ENCODE data around the gene KCNK15. TPM values are rescaled to one million over a fixed set of nuclear protein-coding genes. Genes with fewer than 3 reads are reported as not detected.
"Not testable (repeated sequence)": the region's sequence is repeated elsewhere in the genome, so short reads cannot be mapped to it uniquely, and the experiment has no call there.

The KCNK15 gene
- total RNA-seq, result 14.2 TPM

DNA sequence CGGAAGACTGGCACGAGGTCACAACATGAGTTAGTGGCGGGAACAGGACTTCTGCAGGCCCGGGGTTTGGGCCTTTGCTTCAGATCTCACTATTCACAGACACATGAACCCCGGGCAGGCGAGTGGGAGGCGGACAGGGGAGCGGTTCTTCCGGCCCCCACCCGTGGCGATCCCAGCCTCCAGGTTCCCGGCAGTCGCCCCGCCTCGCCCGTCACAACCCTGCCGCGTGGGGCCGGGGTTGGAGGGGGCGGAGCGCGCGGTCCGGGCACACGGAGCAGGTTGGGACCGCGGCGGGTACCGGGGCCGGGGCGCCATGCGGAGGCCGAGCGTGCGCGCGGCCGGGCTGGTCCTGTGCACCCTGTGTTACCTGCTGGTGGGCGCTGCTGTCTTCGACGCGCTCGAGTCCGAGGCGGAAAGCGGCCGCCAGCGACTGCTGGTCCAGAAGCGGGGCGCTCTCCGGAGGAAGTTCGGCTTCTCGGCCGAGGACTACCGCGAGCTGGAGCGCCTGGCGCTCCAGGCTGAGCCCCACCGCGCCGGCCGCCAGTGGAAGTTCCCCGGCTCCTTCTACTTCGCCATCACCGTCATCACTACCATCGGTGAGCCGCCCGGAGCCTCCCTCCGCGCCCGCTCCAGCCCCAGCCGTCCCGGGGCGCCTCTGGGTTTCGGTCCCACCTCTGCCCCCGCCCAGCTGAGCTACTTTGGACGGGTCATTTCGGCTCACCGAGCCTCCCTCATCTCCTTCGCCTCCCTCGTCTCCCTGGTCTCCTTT is at the start of gene KCNK15:
KCNK15 (plus strand) TSS at position 268 of the 769 bp plus-strand sequence; CDS start at position 314, 46 bp downstream.
- peak; percentile 19 for DNase-seq (ENCODE audit: low spot score)

DNA sequence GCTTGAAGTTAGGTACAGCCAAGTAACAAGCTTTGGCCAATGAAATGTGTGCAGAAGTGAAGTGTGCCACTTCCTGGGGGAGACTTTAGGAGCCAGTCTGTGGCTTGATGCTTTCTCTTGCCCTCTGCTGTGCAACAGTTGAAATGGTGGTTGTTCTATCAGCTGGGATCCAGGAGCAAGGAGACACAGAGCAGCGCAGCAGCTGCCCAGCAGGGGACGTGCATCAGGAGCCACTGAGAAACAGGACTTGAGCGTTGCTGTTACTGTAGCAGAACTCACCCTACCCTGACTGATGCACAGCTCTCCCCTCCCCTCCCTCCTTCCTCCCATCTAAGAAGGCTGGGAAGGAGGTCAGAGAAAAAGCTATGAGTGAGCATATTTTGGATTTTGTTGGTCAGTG is 49.4 kb upstream of the KCNK15 start:
- no peak for DNase-seq (ENCODE audit: low spot score)

GRCh38 chr20:44697041-44697440 is 48.6 kb upstream of the KCNK15 start:
- DNase-seq (ENCODE audit: low spot score), result not testable (repeated sequence)

- no peak for DNase-seq (ENCODE audit: low spot score)
These were observed 47.3 kb upstream of the KCNK15 start for GRCh38 chr20:44698351-44698750.

GRCh38 chr20:44700306-44700705 is 45.4 kb upstream of the KCNK15 start:
- DNase-seq (ENCODE audit: low spot score), result no peak

DNA sequence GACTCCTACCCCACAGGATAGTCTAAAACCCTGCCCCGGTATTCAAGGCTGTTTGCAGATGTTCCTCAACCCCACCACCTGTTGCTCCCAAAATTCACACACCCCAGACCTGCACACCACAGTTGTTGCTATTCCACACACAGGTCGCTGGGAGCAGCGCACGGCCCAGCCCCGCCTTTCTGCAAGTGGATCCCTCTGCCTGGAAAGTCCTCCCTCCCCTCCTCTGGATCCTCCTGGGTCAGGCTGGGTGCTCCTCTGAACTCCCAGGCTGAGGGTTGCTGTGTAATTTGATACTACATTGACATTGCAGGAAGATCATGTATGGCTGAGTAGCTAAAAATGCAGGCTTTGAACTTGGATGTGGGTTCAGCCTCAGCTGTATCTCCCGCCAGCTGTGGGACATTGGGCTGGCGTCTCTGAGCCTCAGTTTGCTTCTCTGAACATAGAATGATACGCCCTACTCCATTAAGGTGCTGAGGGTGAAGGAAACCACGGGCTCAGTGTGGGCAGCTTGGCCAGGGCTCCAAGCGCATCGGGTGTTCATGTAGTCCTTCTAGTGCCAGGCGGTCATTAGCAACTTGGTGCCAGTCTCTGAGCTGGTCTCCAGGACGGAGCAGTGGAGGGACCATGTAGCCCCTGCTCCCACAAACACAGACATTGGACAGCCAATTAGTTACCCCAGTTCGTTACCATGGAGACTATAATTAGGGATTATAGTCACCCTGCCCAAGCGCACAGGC is 44.4 kb upstream of the KCNK15 start:
- no peak for DNase-seq (ENCODE audit: low spot score)

DNA sequence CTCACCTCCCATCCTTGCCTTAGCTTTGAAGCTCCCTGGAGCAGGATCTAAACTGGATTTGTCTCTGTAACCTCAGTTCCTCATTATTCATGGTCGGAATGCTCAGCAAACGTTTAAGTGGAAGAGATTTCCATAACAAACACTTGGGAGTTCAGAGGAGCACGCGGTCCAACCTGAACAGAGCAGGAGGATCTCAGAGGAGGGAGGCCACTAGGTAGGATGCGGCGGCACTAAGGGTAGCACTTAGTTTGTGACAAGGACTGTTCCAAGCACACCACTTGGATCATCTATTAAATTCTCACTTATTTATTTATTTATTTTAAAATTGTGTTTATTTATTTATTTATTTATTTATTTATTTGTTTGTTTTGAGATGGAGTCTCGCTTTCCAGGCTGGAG is 43.8 kb upstream of the KCNK15 start:
- no peak for DNase-seq (ENCODE audit: low spot score)

DNA sequence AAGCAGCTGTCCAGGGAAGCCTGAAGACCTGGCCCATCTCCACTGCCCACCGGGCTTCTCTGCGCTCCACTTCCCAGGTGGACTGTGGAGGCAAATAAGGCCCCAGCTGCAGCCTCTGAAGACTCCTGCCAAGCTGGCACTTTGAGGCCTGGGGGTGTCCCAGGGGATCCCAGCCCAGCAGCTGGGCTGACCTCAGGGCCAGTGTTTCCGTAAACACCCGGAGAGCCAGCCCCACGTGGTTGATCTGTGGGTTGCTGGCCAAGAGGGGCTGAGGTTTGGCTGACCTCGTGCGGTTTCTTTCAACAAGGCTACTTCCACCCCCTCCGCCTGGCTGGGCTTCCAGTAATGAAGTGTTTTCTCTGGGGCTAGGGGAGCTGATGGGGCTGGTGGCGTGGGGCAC is 42.9 kb upstream of the KCNK15 start:
- peak; percentile 83 for DNase-seq (ENCODE audit: low spot score)

DNA sequence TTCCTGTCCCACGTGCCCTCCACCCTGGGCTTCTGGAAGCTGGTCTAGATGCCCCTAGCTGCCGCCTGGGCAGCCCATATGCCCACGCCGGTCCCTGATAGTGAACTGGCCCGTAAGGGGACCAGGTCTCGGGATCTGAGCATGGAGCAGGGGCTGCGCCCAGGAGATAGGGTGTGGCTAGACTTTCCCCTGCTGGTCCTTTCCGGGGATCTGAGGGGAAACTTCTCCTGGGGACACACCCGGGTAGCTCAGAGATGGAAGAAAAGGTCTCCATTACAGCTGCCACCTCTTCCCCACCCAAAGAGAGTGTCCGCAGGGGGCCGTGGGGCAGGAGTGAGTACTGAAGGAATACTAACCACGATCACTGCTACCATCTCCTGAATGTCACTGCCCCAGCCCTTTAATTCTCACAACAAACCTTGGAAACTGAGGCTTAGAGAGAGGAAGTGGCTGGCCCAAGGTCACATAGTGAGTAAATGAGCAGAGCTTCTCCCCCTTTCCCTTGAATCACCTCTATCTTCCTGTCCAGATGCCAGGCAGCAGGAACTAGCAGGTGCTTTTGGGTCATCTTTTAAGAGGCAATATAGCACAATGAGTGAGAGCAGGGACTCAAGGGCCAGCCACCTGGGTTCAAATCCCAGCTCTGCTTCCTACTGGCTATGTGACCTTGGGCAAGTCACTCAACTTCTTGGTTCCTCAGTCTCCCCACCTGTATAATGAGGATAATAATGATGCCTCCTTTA is 42.3 kb upstream of the KCNK15 start:
- DNase-seq (ENCODE audit: low spot score), result no peak

- DNase-seq (ENCODE audit: low spot score), result no peak
These were observed 41.6 kb upstream of the KCNK15 start for GRCh38 chr20:44703956-44704488.

- DNase-seq (ENCODE audit: low spot score), result no peak
These were observed 41.1 kb upstream of the KCNK15 start for GRCh38 chr20:44704551-44704971.

DNA sequence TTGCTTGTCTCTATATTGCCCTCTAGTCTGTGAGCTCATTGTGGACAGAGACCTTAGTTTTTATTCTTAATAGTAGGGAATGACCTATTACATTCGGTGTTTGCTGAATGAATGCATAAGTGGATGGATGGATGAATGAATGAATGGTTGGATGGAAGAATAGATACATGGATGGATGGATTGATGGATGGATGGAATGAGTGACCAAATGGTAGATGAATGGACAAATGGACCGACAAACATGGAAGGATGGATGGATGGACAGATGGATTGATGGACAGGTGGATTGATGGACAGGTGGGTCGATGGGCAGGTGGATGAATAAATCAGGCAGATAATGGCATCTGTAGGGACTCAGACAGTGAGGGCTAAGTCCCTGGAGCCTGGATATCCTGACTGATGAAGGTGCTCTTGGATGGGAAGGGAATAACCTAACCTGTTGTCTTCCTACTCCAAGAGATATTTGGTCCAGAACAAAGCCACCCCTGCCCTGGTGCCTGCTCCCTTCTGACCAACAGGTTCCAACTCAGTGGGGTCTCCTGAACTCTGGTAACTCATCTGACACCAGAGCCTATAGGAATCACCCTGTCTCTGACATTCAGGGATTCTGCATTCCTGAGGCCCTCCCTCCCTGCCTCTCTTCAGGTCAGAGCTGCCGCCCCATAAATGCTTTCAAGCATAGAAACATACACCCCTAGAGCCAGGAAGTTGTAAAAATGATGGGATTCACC is 40.1 kb upstream of the KCNK15 start:
- DNase-seq (ENCODE audit: low spot score), result no peak

- DNase-seq (ENCODE audit: low spot score), result no peak
These were observed 39.2 kb upstream of the KCNK15 start for GRCh38 chr20:44706301-44707017.

DNA sequence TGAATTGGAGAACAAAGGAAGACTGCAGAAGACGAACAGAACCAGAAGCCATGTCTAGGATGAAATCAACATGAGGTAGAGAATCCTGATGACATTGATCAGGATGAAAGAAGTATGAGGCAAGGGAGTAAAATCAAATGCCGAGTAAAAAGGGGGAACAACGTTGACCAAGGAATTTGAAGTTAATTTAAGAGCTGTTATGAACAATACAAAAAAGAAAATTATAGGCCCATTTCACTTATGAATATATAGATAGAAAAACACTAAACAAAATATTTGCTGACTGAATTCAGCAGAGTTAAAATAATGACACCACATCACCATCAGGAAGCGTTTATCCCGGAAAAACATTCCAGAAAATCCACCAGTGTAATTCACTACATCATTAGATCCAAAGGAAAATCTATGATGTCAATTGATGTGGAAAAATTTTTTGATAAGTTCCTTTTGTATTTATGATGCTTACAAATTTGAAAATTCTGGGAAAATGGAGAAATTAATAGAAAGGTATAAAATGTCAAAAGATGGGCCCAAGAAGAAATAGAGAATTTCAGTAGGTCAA is 38.6 kb upstream of the KCNK15 start:
- DNase-seq (ENCODE audit: low spot score), result no peak

- no peak for DNase-seq (ENCODE audit: low spot score)
These were observed 36.3 kb upstream of the KCNK15 start for GRCh38 chr20:44709380-44709779.

DNA sequence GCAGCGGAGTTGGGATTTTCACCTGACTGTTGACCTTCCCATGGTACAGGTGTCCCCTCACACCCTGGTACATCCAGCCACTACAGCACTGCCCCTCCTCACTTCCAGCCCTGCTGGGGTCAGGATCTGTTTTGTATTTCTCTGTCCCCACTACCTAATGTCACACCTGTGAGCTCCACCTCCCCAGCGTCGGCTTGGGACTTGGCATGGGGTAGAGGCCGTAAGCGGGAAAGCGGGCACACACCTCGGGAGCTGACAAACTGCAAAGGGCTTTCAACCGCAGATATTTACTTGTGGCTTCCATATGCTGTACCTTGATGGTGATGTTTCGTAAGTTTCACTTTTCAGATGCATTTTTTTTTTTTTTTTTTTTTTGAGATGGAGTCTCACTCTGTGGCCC is 35.9 kb upstream of the KCNK15 start:
- no peak for DNase-seq (ENCODE audit: low spot score)

- no peak for DNase-seq (ENCODE audit: low spot score)
These were observed 34.4 kb upstream of the KCNK15 start for GRCh38 chr20:44711237-44711636.

GRCh38 chr20:44714102-44714700 is 31.5 kb upstream of the KCNK15 start:
- DNase-seq (ENCODE audit: low spot score), result no peak

- peak; percentile 86 for DNase-seq (ENCODE audit: low spot score)
These were observed 30.8 kb upstream of the KCNK15 start, which contains the start of gene CCN5 for GRCh38 chr20:44714701-44715498. TSS of gene CCN5 (plus strand) at chr20:44715369. CDS start at chr20:44715391, 22 bp downstream.

Measured in mucosa of gallbladder (tissue), 1 donor.